Natural killer cell (primary cell): ENCODE measurements around the gene HIBADH. TPM values are rescaled to one million over a fixed set of nuclear protein-coding genes. Genes with fewer than 3 reads are reported as not detected.

Experiments
- ATAC-seq, 3 donors: fragments of 150-1000 bp in 2 of 3; fragments of 200-7000 bp in 1 of 3; cut with Tn5 transposase; 1 replicate in 1 of 3; 2 replicates in 2 of 3; pipeline ENCODE4 v1.10.0; 2021; ENCODE audit warnings: mild to moderate bottlenecking in 2 of 3, moderate library complexity in 2 of 3
- DNase-seq, 2 donors: peaks; one replicate each; pipeline versions ENCODE4 v3.0.0 to v3.0.0-alpha.2; 2013 to 2021; ENCODE audit warnings: mixed read lengths in 1 of 2
- H3K27ac ChIP-seq: one replicate; pipeline ENCODE4 v1.5.1; 2013; ENCODE audit warnings: mild to moderate bottlenecking, low read length
- H3K27me3 ChIP-seq: one replicate; pipeline ENCODE4 v1.6.1; 2013; ENCODE audit warnings: low read length; ENCODE audit not compliant: control insufficient read depth, insufficient read depth
- H3K36me3 ChIP-seq: one replicate; pipeline ENCODE4 v1.6.1; 2013; ENCODE audit warnings: low read length; ENCODE audit not compliant: control insufficient read depth, insufficient read depth
- H3K4me1 ChIP-seq: one replicate; pipeline ENCODE4 v1.6.1; 2013; ENCODE audit warnings: low read length; ENCODE audit not compliant: control insufficient read depth, insufficient read depth
- H3K4me3 ChIP-seq: one replicate; pipeline ENCODE4 v1.5.1; 2013; ENCODE audit warnings: low read length
- H3K9me3 ChIP-seq: one replicate; pipeline ENCODE4 v1.6.1; 2013; ENCODE audit warnings: low read length; ENCODE audit not compliant: control insufficient read depth, insufficient read depth
- H3K27ac Mint-ChIP-seq, 2 donors: one replicate each; pipeline ENCODE4 v1.8.0; 2022; ENCODE audit warnings: mild to moderate bottlenecking in 2 of 2, mixed read lengths in 2 of 2, moderate library complexity in 1 of 2
- H3K27me3 Mint-ChIP-seq, 2 donors: one replicate each; pipeline ENCODE4 v1.8.0; 2022; ENCODE audit warnings: low read depth in 2 of 2, mixed read lengths in 2 of 2
- H3K36me3 Mint-ChIP-seq: one replicate; pipeline ENCODE4 v1.8.0; 2022; ENCODE audit warnings: mixed read lengths
- H3K4me1 Mint-ChIP-seq, 2 donors: one replicate each; pipeline ENCODE4 v1.8.0; 2022; ENCODE audit warnings: mixed read lengths in 2 of 2
- H3K4me3 Mint-ChIP-seq: one replicate; pipeline ENCODE4 v1.8.0; 2022; ENCODE audit warnings: mild to moderate bottlenecking, moderate library complexity, mixed read lengths
- H3K9me3 Mint-ChIP-seq, 2 donors: one replicate each; pipeline ENCODE4 v1.8.0; 2022; ENCODE audit warnings: mixed read lengths in 2 of 2
- WGBS: methylation state at CpG from one replicate; pipeline ENCODE4 v1.1.7; 2013; ENCODE audit warnings: missing lambda C conversion rate; ENCODE audit not compliant: insufficient coverage; 5-methylcytosine and 5-hydroxymethylcytosine counted together
- intact Hi-C: fragments of 100-400 bp; cut with micrococcal nuclease; formaldehyde crosslinking; loops from one replicate; pipeline ENCODE4 v1.14.2; 2022
- total RNA-seq, 4 donors: library from RNA; stranded (reverse); fragments of 120-200 nt in 1 of 4; gene quantifications; one replicate each; pipeline versions ENCODE4 v1.2.3 to v1.2.4, GENCODE V29; 2013 to 2022
- TF ChIP-seq, protein P1 (sequence below): fragments of 200-600 bp; IDR thresholded peaks from one replicate; pipeline ENCODE4 v1.8.0; 2022; ENCODE audit warnings: antibody characterized with exemption

HIBADH gene
- total RNA-seq, 3 donors from 2014 or later (not counting 1 experiment from before 2014, with no cell fraction given), result 8.0 to 9.9 (median 8.1) TPM

DNA sequence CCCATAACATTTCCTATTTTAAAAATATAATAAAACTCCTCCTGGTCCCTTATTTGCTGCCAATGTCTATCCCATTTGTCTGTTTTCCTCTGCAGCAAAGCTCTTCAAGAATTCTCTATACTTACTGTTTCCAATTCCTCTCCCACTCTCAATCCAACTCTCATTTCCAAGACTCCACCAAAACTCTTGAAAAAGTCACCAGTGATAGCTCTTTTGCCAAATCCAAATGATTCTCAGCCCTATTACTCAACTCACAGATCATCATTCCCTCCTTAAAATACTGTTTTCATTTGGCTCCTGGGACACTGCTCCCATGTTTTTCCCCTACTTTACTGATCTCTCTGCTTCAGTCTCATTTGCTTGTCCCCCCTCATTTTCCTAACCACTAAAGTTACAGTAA lies 139.4 kb downstream of the HIBADH start:
- no peak overlapping the region for H3K27ac Mint-ChIP-seq
- H3K4me3 Mint-ChIP-seq, result no peak overlapping the region
- DNase-seq, result no peak
- no peaks in the 10 kb centered on the region for H3K9me3 ChIP-seq
- H3K4me3 ChIP-seq, result no peak overlapping the region
- no peak for ATAC-seq
- H3K27ac ChIP-seq, result no peak overlapping the region
- TF ChIP-seq, protein P1, sequence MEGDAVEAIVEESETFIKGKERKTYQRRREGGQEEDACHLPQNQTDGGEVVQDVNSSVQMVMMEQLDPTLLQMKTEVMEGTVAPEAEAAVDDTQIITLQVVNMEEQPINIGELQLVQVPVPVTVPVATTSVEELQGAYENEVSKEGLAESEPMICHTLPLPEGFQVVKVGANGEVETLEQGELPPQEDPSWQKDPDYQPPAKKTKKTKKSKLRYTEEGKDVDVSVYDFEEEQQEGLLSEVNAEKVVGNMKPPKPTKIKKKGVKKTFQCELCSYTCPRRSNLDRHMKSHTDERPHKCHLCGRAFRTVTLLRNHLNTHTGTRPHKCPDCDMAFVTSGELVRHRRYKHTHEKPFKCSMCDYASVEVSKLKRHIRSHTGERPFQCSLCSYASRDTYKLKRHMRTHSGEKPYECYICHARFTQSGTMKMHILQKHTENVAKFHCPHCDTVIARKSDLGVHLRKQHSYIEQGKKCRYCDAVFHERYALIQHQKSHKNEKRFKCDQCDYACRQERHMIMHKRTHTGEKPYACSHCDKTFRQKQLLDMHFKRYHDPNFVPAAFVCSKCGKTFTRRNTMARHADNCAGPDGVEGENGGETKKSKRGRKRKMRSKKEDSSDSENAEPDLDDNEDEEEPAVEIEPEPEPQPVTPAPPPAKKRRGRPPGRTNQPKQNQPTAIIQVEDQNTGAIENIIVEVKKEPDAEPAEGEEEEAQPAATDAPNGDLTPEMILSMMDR, result no peak
- H3K4me1 ChIP-seq, result no peaks in the 10 kb centered on the region
- no peaks in the 10 kb centered on the region for H3K9me3 Mint-ChIP-seq
- peaks cover 2% of the 10 kb centered on the region for H3K36me3 ChIP-seq
- H3K4me1 Mint-ChIP-seq, result no peaks in the 10 kb centered on the region
- no peaks in the 10 kb centered on the region for H3K36me3 Mint-ChIP-seq
- H3K27me3 Mint-ChIP-seq, result no peaks in the 10 kb centered on the region
- intact Hi-C loops, result no loop called here
- no peaks in the 10 kb centered on the region for H3K27me3 ChIP-seq

GRCh38 chr7:27522566-27522965 lies 140.1 kb downstream of the HIBADH start:
- DNase-seq, result no peak
- Histone ChIP-seq H3K4me1 (no peaks in the 10 kb centered on the region), H3K4me3 (no peak overlapping the region), H3K27ac (no peak overlapping the region), H3K36me3 (peaks cover 2% of the 10 kb centered on the region), H3K27me3 (no peaks in the 10 kb centered on the region), H3K9me3 (no peaks in the 10 kb centered on the region)
- 100% methylated on average over 2 of the region's 2 CpGs for WGBS
- no peaks in the 10 kb centered on the region for H3K4me1 Mint-ChIP-seq
- no peak for ATAC-seq
- no peak overlapping the region for H3K27ac Mint-ChIP-seq
- TF ChIP-seq, protein P1, result no peak
- no peak overlapping the region for H3K4me3 Mint-ChIP-seq
- intact Hi-C loops, result no loop called here
- no peaks in the 10 kb centered on the region for H3K9me3 Mint-ChIP-seq
- no peaks in the 10 kb centered on the region for H3K36me3 Mint-ChIP-seq
- H3K27me3 Mint-ChIP-seq, result no peaks in the 10 kb centered on the region

GRCh38 chr7:27520815-27521790 lies 141.6 kb downstream of the HIBADH start:
- Histone ChIP-seq H3K9me3 (no peaks in the 10 kb centered on the region), H3K27me3 (no peaks in the 10 kb centered on the region), H3K27ac (no peak overlapping the region), H3K4me3 (no peak overlapping the region), H3K4me1 (no peaks in the 10 kb centered on the region), H3K36me3 (peaks cover 2% of the 10 kb centered on the region)
- no peak overlapping the region for H3K4me3 Mint-ChIP-seq
- ATAC-seq (no peak), DNase-seq (no peak)
- H3K4me1 Mint-ChIP-seq, result no peaks in the 10 kb centered on the region
- no peaks in the 10 kb centered on the region for H3K27me3 Mint-ChIP-seq
- intact Hi-C loops, result no loop called here
- TF ChIP-seq, protein P1, result no peak
- H3K27ac Mint-ChIP-seq, result no peak overlapping the region
- H3K9me3 Mint-ChIP-seq, result no peaks in the 10 kb centered on the region
- no peaks in the 10 kb centered on the region for H3K36me3 Mint-ChIP-seq
- 94% methylated on average over 17 of the region's 17 CpGs for WGBS
